GM18520 (cell line): ENCODE data around the gene BTF3.
"Not testable (repeated sequence)": the region's sequence is repeated elsewhere in the genome, so short reads cannot be mapped to it uniquely, and the experiment has no call there.

Experiments
- ATAC-seq: cut with Tn5 transposase; IDR thresholded peaks from one replicate; pipeline ENCODE4 v1.9.1; 2021; ENCODE audit not compliant: unreplicated experiment

BTF3 gene

GRCh38 chr5:73485715-73486114, 12.5 kb upstream of the BTF3 start:
- no peak for ATAC-seq

GRCh38 chr5:73486119-73486899, 11.9 kb upstream of the BTF3 start:
- ATAC-seq = no peak

- not testable (repeated sequence) for ATAC-seq
These were observed 11.0 kb upstream of the BTF3 start for GRCh38 chr5:73487257-73487656.

- ATAC-seq = no peak
These were observed 10.4 kb upstream of the BTF3 start for GRCh38 chr5:73487815-73488214.

- ATAC-seq = no peak
These were observed 9.4 kb upstream of the BTF3 start for GRCh38 chr5:73488806-73489205.

- ATAC-seq = no peak
These were observed 8.2 kb upstream of the BTF3 start for GRCh38 chr5:73490088-73490487.

DNA sequence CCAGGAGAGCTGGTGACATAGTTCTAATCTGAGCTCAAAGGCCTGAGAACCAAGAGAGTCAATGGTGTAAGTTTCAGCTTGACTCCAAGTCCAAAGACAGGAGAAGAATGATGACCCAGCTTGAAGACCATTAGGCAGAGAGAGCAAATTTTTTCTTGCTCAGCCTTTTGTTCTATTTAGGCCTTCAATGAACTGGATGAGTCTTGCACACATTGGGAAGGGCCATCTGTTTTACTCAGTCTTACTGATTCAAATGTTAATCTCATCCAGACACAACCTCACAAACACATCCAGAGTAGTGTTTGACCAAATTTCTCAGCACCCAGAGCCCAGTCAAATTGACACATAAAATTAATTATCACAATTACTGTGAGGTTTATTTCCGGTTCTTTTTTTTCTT, 7.1 kb upstream of the BTF3 start:
- ATAC-seq = no peak

- no peak for ATAC-seq
These were observed 4.8 kb upstream of the BTF3 start for GRCh38 chr5:73493421-73493820.

- no peak for ATAC-seq
These were observed 3.5 kb upstream of the BTF3 start for GRCh38 chr5:73494721-73495120.

- ATAC-seq = no peak
These were observed 2.4 kb upstream of the BTF3 start for GRCh38 chr5:73495772-73496335.

GRCh38 chr5:73496984-73497457, 1.2 kb upstream of the BTF3 start:
- ATAC-seq = no peak

GRCh38 chr5:73497497-73498056, 665 bp upstream of the BTF3 start:
- ATAC-seq = no peak

- no peak for ATAC-seq
These were observed 945 bp downstream of the BTF3 start for GRCh38 chr5:73499187-73499586.

GRCh38 chr5:73499756-73500155, 1.5 kb downstream of the BTF3 start:
- ATAC-seq = no peak

DNA sequence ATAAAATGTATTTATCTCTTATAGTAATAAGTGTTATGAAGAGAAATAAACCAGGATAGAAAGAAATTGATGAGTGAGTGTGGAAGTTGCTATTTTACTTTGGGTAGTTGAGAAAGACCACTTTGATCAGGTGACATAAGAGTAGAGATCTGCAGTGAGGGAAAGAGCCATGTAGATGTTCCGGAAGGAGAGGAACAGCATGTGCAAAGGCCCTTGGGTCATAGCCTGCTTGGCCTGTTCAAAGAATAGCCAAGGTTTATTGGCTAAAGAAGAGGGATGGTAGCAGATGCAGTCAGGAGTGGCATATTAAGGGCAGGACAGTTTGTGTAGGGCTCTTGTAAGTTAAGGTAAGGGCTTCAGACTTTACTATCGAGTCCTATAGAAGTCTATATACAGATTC, 3.2 kb downstream of the BTF3 start:
- no peak for ATAC-seq

- ATAC-seq = no peak
These were observed 8.3 kb downstream of the BTF3 start for GRCh38 chr5:73506459-73506955.

GRCh38 chr5:73507062-73507461, 8.8 kb downstream of the BTF3 start:
- no peak for ATAC-seq

DNA sequence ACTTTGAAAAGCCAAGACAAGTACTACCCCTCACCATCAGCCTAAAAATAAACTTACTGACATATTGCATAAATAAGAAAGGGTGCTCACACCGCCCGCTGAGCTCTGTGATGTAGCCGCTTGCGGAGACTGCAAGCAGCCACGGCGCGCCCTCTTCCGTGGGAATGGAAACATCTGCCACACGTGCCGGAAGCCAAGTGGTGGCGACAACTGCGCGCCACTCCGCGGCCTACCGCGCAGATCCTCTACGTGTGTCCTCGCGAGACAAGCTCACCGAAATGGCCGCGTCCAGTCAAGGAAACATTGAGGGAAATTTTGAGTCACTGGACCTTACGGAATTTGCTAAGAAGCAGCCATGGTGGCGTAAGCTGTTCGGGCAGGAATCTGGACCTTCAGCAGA, 10.3 kb downstream of the BTF3 start:
- ATAC-seq = not testable (repeated sequence)

DNA sequence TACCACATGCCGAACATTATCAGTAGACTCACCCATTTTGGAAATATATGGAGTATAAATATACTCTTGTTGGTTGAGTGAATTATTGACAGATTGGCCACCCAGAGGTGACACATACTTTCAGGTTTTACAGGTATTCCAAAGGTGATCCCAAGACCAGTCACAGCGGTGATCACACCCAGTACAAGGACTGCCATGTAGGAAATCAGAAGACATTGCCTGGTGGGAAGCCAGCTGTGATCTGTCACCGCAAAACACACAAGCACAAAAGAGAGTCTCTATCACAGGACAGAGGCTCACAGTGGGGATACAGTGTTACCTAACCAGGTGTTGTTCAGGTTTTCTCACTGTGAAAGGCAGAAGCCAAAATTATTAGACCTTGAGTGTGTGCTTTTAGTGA, 15.8 kb downstream of the BTF3 start:
- no peak for ATAC-seq

GRCh38 chr5:73514418-73514817, 16.2 kb downstream of the BTF3 start:
- no peak for ATAC-seq

DNA sequence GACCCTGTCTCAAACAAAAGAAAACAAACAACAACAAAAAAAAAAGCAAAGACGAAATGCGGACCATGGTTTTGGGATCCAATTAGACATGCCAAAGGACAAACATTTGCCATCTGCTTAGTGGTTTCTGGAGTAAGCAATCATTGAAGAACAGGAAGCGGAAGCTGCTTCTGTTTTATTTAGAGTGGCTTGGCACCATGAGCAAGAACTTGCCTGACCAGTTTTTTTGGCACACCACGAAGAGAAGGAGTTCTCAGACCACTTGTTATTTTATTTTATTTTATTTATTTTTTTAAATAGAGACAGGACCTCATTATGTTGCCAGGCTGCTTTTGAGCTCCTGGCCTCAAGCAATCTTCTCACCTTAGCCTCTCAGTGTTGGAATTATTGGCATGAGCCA, 17.0 kb downstream of the BTF3 start:
- ATAC-seq = no peak
